ENCODE measurements around the gene PIK3CD. TPM values are rescaled to one million over a fixed set of nuclear protein-coding genes. Genes with fewer than 3 reads are reported as not detected.
A peak's percentile ranks its signal among the peaks of the same experiment; 100 is the strongest.
"Not testable (repeated sequence)": the region's sequence is repeated elsewhere in the genome, so short reads cannot be mapped to it uniquely, and the experiment has no call there.

Gene PIK3CD
- total RNA-seq, 1 donor from 2014 or later = 28.3 TPM

DNA sequence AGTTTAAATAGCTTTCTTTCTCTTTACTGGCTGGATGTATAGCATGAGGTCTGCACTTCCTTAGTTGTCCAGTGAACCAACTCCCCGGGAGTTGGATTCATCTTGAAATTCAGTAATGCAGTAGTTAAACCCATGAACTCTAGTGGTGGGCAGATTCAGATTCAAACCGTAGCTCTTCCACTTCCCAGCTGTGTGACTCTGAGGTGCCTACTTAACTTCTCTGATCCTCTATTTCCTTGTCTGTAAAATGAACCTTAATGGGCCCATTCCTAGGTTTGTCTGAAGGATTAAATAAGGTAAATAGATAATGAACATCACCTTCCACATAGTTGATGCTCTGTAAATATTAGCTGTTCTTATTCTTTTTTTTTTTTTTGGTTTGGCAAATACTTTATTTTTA is 16.5 kb downstream of the PIK3CD start:
- no peak for DNase-seq
- intact Hi-C loops (cut with DNase I) = no loop called here
- Histone ChIP-seq H3K36me3 (no peaks in the 10 kb centered on the region), H3K4me1 (peaks cover 10% of the 10 kb centered on the region), H3K9me3 (no peaks in the 10 kb centered on the region), H3K27me3 (ENCODE audit: low read depth) (no peaks in the 10 kb centered on the region), H3K4me3 (no peak overlapping the region), H3K27ac (no peak overlapping the region)
- TF ChIP-seq, protein P1, sequence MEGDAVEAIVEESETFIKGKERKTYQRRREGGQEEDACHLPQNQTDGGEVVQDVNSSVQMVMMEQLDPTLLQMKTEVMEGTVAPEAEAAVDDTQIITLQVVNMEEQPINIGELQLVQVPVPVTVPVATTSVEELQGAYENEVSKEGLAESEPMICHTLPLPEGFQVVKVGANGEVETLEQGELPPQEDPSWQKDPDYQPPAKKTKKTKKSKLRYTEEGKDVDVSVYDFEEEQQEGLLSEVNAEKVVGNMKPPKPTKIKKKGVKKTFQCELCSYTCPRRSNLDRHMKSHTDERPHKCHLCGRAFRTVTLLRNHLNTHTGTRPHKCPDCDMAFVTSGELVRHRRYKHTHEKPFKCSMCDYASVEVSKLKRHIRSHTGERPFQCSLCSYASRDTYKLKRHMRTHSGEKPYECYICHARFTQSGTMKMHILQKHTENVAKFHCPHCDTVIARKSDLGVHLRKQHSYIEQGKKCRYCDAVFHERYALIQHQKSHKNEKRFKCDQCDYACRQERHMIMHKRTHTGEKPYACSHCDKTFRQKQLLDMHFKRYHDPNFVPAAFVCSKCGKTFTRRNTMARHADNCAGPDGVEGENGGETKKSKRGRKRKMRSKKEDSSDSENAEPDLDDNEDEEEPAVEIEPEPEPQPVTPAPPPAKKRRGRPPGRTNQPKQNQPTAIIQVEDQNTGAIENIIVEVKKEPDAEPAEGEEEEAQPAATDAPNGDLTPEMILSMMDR (IDR thresholded peaks at IDR 0.05) = no peak
- no peak for ATAC-seq

DNA sequence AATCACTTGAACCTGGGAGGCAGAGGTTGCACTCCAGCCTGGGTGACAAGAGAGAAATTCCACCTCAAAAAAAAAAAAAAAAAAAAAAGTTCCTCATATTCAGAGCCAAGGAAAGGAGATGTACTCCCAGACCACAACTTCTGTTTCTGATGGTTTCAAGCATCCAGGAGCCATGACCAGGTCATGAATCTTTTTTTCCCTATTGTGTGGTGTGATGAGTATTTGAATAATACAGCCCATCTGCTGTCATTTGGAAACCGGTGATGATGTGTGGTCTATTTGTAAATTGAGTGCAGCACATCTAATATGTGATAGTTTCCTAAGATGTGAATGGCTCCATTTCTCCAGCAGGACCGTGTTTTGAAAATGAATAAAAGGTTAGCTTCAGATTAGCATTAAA is 18.6 kb downstream of the PIK3CD start:
- TF ChIP-seq, protein P1 (IDR thresholded peaks at IDR 0.05) = no peak
- Histone ChIP-seq H3K27me3 (ENCODE audit: low read depth) (no peaks in the 10 kb centered on the region), H3K4me3 (no peak overlapping the region), H3K36me3 (no peaks in the 10 kb centered on the region), H3K9me3 (no peaks in the 10 kb centered on the region), H3K27ac (no peak overlapping the region), H3K4me1 (peaks cover 10% of the 10 kb centered on the region)
- ATAC-seq = no peak
- intact Hi-C loops (cut with DNase I) = no loop called here
- DNase-seq = no peak

DNA sequence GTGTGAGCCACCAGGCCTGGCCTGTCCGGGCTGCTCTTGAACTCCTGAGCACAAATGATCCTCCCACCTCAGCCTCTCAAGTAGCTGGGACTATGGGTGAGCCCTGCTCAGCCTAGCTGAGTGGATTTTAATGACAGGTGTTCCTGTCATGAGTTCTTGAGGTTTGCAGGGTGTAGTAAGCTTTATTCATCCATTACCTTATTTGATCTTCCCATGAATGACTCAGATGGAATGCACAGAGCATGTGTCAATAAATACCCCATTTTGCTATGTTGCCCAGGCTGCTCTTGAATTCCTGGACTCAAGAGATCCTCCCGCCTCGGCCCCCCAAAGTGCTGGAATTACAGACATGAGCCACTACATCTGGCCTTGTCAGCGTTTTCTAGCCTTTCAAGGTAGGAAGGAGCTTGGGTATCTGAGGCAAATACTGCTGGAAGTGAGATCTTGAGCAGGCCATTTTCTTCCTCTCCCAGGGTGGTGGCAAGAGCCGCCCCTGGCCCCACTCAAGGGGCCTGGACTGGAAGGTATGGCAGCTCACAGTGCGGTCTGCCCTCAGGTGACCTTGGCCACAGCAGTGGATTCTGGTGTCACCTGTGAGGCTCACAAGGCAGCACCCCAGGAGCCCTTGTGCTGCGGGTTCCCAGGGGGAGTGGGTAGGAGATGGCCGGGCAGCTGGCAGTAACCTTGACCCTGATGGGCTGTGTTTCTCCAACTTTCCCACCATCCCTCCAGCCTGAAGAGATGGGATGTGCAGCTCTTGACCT is 20.0 kb downstream of the PIK3CD start:
- no peaks in the 10 kb centered on the region for H3K27me3 ChIP-seq (ENCODE audit: low read depth)
- TF ChIP-seq, protein P1 (IDR thresholded peaks at IDR 0.05) = no peak
- no peak overlapping the region for H3K4me3 ChIP-seq
- H3K27ac ChIP-seq = peak overlapping the region; percentile 62
- H3K36me3 ChIP-seq = no peaks in the 10 kb centered on the region
- H3K4me1 ChIP-seq = peaks cover 10% of the 10 kb centered on the region
- intact Hi-C loops (cut with DNase I) = no loop called here
- peak; percentile 91 to 95 for ATAC-seq
- H3K9me3 ChIP-seq = no peaks in the 10 kb centered on the region
- peak; percentile 58 for DNase-seq

DNA sequence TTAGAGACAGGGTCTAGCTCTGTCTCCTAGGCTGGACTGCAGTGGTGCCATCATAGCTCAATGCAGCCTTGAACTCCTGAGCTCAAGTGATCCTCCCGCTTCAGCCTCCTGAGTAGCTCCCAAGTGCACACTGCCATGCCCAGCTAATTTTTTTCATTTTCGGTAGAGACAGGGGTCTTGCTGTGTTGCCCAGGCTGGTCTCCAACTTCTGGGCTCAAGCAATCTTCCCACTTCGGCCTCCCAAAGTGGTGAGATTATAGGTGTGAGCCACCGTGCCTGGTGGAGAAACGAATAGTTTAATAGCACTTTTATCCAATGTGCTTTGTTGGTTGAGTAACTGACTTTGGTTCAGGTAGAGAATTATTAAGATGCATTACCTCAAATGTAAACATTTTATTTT is 20.9 kb downstream of the PIK3CD start:
- no peak overlapping the region for H3K27ac ChIP-seq
- intact Hi-C loops (cut with DNase I) = no loop called here
- DNase-seq (no peak), ATAC-seq (no peak)
- H3K9me3 ChIP-seq = no peaks in the 10 kb centered on the region
- no peaks in the 10 kb centered on the region for H3K27me3 ChIP-seq (ENCODE audit: low read depth)
- TF ChIP-seq, protein P1 (IDR thresholded peaks at IDR 0.05) = no peak
- H3K4me3 ChIP-seq = no peak overlapping the region
- no peaks in the 10 kb centered on the region for H3K36me3 ChIP-seq
- peaks cover 10% of the 10 kb centered on the region for H3K4me1 ChIP-seq

DNA sequence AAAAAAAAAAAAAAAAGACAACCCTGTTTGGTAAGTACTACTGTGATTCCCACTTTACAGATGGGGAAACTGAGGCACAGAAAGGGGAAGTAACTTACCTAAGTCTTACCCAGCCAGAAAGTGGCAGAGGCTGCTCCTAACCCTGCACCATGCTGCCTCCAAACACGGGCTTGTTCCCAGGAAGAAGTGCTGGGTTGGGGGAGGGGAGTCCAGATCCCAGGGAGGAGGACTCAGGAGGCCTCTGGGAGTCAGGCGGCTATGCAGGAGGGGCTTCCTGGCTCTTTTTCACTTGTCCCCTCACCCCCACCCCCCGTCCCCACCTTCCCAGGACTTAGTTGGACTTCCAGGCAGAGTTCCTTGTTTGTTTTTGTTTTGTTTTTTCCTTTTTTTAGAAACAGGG is 23.9 kb downstream of the PIK3CD start:
- DNase-seq = no peak
- Histone ChIP-seq H3K27ac (no peak overlapping the region), H3K9me3 (no peaks in the 10 kb centered on the region), H3K4me1 (peaks cover 10% of the 10 kb centered on the region), H3K36me3 (no peaks in the 10 kb centered on the region), H3K4me3 (no peak overlapping the region), H3K27me3 (ENCODE audit: low read depth) (no peaks in the 10 kb centered on the region)
- intact Hi-C loops (cut with DNase I) = no loop called here
- ATAC-seq = no peak
- TF ChIP-seq, protein P1 (IDR thresholded peaks at IDR 0.05) = no peak

DNA sequence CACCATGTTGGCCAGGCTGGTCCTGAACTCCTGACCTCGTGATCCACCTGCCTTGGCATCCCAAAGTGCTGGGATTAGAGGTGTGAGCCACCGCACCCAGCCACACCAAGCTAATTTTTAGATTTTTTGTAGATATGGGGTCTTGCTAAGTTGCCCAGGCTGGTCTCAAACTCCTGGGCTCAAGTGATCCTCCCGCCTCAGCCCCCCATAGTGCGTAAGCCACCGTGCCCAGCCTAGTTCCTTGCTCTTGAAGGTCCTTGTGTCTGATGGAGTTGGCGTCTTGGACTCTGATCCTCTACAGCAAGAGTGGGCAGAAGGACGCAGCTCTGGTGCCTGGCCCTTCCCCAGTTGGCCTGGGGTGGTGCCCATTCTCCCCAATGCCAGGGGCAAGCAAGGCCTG is 24.6 kb downstream of the PIK3CD start:
- peaks cover 10% of the 10 kb centered on the region for H3K4me1 ChIP-seq
- H3K9me3 ChIP-seq; DNase-seq; H3K27me3 ChIP-seq (ENCODE audit: low read depth); intact Hi-C loops (cut with DNase I); H3K4me3 ChIP-seq; H3K36me3 ChIP-seq; H3K27ac ChIP-seq; ATAC-seq: not testable (repeated sequence)

Measured in lower lobe of right lung (tissue), 2 donors.